ENCODE measurements around the gene PRRT4. TPM values are rescaled to one million over a fixed set of nuclear protein-coding genes. Genes with fewer than 3 reads are reported as not detected.

PRRT4 gene
- total RNA-seq, 1 experiment from 2014 or later = not detected

DNA sequence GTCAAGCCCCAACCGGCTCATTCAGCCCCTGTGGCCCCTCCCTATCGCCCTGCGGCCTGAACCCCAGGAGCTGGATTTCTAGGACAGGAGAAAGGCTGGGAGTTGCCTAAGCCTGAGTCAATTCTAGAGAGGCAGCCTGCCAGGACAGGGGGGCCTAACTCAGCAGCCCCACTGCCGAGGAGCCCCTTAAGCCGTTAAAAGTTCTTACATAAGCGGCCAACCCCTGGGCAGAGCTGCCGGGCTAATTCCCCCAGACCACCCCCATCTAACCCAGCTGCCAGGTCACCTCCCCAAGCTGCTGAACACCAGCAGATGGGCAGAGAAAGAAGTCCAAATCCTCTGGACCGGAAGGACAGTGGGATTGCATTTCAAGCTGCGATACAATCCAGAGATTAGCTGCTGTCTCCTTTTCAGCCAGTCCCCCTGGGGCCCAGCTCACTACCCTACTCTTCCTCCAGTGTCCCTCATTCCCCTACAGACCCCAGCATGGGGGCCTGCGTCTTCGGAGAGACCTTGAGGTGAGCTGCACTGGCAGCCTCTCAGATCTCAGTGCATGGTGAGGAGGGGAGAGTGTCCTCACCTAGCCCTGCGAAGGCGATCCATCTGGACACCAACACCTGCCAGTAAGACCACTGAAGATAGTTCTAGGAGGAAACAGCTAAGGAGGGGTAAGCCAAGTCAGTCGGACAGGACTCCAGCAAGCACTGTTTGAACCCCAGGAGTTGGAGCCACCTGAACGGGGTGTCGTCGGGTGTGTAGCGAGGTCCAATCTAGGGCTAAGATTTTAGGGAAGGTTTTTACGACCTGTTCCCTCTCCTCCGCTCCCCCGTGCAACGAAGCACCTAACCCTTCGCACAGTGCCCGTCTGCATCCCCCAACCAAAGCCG is 47.5 kb upstream of the PRRT4 start:
- BruUV-seq (replicated peaks) = no TSS peak
- POLR2A ChIA-PET = interaction anchor here (1.0 to 1.3 kb wide), 2 partner anchors 24 to 65 kb away, joined by 3 to 5 read pairs; partner anchors contain the start of gene RBM28
- Mint-ChIP-seq H3K4me3 (ENCODE audit: unreplicated experiment) (peak overlapping the region; percentile 86), H3K27ac (ENCODE audit: low read depth, unreplicated experiment) (no peak overlapping the region), H3K9me3 (ENCODE audit: unreplicated experiment) (no peaks in the 10 kb centered on the region), H3K4me1 (ENCODE audit: insufficient read depth, unreplicated experiment) (peaks cover 9% of the 10 kb centered on the region), H3K27me3 (ENCODE audit: insufficient read depth, unreplicated experiment) (no peaks in the 10 kb centered on the region), H3K36me3 (ENCODE audit: insufficient read depth, unreplicated experiment) (no peaks in the 10 kb centered on the region)
- TF ChIP-seq, protein P1, sequence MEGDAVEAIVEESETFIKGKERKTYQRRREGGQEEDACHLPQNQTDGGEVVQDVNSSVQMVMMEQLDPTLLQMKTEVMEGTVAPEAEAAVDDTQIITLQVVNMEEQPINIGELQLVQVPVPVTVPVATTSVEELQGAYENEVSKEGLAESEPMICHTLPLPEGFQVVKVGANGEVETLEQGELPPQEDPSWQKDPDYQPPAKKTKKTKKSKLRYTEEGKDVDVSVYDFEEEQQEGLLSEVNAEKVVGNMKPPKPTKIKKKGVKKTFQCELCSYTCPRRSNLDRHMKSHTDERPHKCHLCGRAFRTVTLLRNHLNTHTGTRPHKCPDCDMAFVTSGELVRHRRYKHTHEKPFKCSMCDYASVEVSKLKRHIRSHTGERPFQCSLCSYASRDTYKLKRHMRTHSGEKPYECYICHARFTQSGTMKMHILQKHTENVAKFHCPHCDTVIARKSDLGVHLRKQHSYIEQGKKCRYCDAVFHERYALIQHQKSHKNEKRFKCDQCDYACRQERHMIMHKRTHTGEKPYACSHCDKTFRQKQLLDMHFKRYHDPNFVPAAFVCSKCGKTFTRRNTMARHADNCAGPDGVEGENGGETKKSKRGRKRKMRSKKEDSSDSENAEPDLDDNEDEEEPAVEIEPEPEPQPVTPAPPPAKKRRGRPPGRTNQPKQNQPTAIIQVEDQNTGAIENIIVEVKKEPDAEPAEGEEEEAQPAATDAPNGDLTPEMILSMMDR (IDR thresholded peaks at IDR 0.05; ENCODE audit: unreplicated experiment) = no peak
- peak; percentile 58 for DNase-seq (ENCODE audit: unreplicated experiment)
- CTCF ChIA-PET = interaction anchor here (0.8 to 3.7 kb wide), 9 partner anchors 9 to 65 kb away, joined by 3 to 43 read pairs (median 6); no protein-coding TSS in a partner anchor
- intact Hi-C loops (cut with micrococcal nuclease) = no loop called here

DNA sequence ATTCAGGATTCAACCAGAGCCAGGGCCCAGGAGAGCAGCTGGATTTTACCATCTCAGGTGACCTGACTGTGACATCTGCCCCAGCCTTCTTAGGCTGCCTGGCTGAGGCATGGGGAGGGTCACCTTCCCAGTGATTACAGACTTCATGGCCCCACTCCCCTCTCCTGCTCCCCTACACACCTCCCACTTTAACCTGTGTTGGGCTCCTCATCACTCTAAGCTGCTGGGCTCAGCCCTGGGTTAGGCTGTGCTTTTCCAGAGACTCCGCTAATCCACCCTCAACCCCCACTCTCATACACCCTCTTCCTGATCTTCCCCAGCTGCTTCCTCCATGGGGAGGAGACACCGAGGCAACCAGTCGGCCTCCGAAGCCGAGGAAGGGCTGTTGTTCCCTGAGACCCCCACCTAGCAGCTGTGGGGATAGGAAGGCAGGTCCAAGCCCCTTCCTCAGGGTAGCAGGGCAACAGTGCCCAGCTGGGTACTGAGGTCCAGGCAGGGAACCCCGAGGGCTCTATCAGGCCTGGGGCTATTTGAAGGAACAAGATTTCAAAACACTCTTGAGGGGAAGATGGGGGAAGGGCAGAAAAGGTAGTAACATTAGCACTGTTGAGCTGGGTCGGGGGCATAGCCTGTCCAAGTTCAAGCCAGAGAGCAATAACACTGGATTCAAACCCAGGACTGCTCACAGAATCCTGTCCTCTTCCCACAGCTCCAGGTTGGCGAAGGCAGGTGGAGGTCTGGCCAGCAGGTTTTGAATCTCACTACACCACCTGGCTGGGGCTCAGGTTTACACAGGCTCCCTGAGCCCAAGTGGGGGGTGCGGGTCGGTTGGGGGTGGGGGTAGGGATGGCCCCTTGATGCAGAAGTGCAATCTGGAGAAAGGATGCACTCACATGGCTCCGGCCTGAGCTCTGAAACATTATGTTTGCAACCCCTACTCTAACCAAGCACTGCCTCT is 46.5 kb upstream of the PRRT4 start:
- BruUV-seq (replicated peaks) = no TSS peak
- DNase-seq (ENCODE audit: unreplicated experiment) = no peak
- peaks cover 17% of the 10 kb centered on the region for H3K4me1 Mint-ChIP-seq (ENCODE audit: insufficient read depth, unreplicated experiment)
- TF ChIP-seq, protein P1 (IDR thresholded peaks at IDR 0.05; ENCODE audit: unreplicated experiment) = no peak
- H3K36me3 Mint-ChIP-seq (ENCODE audit: insufficient read depth, unreplicated experiment) = peaks cover 7% of the 10 kb centered on the region
- no peaks in the 10 kb centered on the region for H3K9me3 Mint-ChIP-seq (ENCODE audit: unreplicated experiment)
- H3K4me3 Mint-ChIP-seq (ENCODE audit: unreplicated experiment) = no peak overlapping the region
- ChIA-PET POLR2A (interaction anchor here (1.0 kb wide), 1 partner anchor 64 kb away, joined by 5 read pairs; the partner anchor contains the start of gene RBM28), CTCF (interaction anchor here (0.6 to 3.7 kb wide), 13 partner anchors 9 to 647 kb away, joined by 3 to 43 read pairs (median 4); partner anchors contain the start of gene TNPO3)
- no peaks in the 10 kb centered on the region for H3K27me3 Mint-ChIP-seq (ENCODE audit: insufficient read depth, unreplicated experiment)
- intact Hi-C loops (cut with micrococcal nuclease) = no loop called here
- no peak overlapping the region for H3K27ac Mint-ChIP-seq (ENCODE audit: low read depth, unreplicated experiment)

DNA sequence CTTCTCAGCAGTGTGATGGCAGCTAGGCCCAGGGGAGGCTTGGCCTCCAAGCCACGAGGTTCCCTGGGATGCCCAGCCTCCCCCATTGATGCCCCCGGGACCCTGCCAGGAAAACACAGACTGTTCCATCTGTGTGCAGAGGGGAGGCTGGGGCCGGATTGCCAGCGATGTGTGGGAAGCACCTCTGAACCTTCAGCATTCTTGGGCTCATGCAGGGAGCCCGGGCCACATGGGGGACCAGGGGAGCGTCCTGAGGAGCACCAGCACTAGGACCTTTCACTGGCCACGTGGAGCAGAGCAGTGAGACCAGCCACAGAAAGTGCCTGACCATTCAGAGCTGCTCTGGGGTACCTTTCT is 45.7 kb upstream of the PRRT4 start:
- intact Hi-C loops (cut with micrococcal nuclease) = no loop called here
- CTCF ChIA-PET = interaction anchor here (0.8 to 3.7 kb wide), 6 partner anchors 9 to 60 kb away, joined by 3 to 43 read pairs (median 6); no protein-coding TSS in a partner anchor
- POLR2A ChIA-PET = no interaction called here
- Mint-ChIP-seq H3K27me3 (ENCODE audit: insufficient read depth, unreplicated experiment) (no peaks in the 10 kb centered on the region), H3K27ac (ENCODE audit: low read depth, unreplicated experiment) (no peak overlapping the region), H3K4me3 (ENCODE audit: unreplicated experiment) (no peak overlapping the region), H3K9me3 (ENCODE audit: unreplicated experiment) (no peaks in the 10 kb centered on the region), H3K36me3 (ENCODE audit: insufficient read depth, unreplicated experiment) (peaks cover 11% of the 10 kb centered on the region), H3K4me1 (ENCODE audit: insufficient read depth, unreplicated experiment) (peaks cover 17% of the 10 kb centered on the region)
- TF ChIP-seq, protein P1 (IDR thresholded peaks at IDR 0.05; ENCODE audit: unreplicated experiment) = no peak
- BruUV-seq (replicated peaks) = no TSS peak
- no peak for DNase-seq (ENCODE audit: unreplicated experiment)
